B cell (primary cell): ENCODE data around the gene HAND2. TPM values are rescaled to one million over a fixed set of nuclear protein-coding genes. Genes with fewer than 3 reads are reported as not detected.

Source experiments
- ATAC-seq: fragments of 200-7000 bp; cut with Tn5 transposase; one replicate; pipeline ENCODE4 v1.10.0; 2021; ENCODE audit warnings: low read depth, mild to moderate bottlenecking, moderate number of reproducible peaks, moderate library complexity
- CTCF ChIA-PET: fragments of 350-600 bp; sonication (Branson Sonifier 250); formaldehyde crosslinking; loops from one replicate; lab custom pipeline; 2021; ENCODE audit warnings: antibody characterized with exemption, inconsistent platforms; lab: Charles Lee
- POLR2A ChIA-PET: fragments of 350-600 bp; sonication (Branson Sonifier 250); formaldehyde crosslinking; loops from one replicate; lab custom pipeline; 2021; ENCODE audit warnings: antibody characterized with exemption; lab: Charles Lee
- DNase-seq: peaks from one replicate; pipeline ENCODE4 v3.0.0; 2013
- H2AFZ ChIP-seq: 2 replicates; pipeline ENCODE4 v1.6.1; 2012; ENCODE audit warnings: mild to moderate bottlenecking, low read depth, low read length; ENCODE audit not compliant: insufficient read depth, poor library complexity, severe bottlenecking
- H3K27ac ChIP-seq, 2 donors: 1 replicate in 1 of 2; 2 replicates in 1 of 2; pipeline ENCODE4 v1.5.1; 2012 to 2013; ENCODE audit warnings: low read length in 2 of 2, mild to moderate bottlenecking in 2 of 2, moderate library complexity in 1 of 2
- H3K27me3 ChIP-seq, 4 experiments: fragments of 200-600 bp in 1 of 4; sonication (generic) in 1 of 4; replicated peaks in 1 of 4; 1 replicate in 2 of 4; 2 replicates in 2 of 4; pipeline versions ENCODE4 v1.6.1 to v1.7.0; 2013 to 2016; ENCODE audit warnings: low read length in 3 of 4, mild to moderate bottlenecking in 2 of 4, mixed read lengths in 1 of 4, moderate library complexity in 1 of 4; ENCODE audit not compliant: insufficient read depth in 4 of 4, control insufficient read depth in 3 of 4; ENCODE audit errors: control extremely low read depth in 1 of 4
- H3K36me3 ChIP-seq, 2 experiments: replicated peaks in 1 of 2; 1 replicate in 1 of 2; 2 replicates in 1 of 2; pipeline versions ENCODE4 v1.6.1 to v1.7.1; 2013; ENCODE audit warnings: low read length in 1 of 2; ENCODE audit not compliant: insufficient read depth in 2 of 2, control insufficient read depth in 1 of 2; ENCODE audit errors: control extremely low read depth in 1 of 2, extremely low read depth in 1 of 2
- H3K4me1 ChIP-seq, 2 donors: fragments of 200-600 bp in 1 of 2; sonication (generic) in 1 of 2; 1 replicate in 1 of 2; 2 replicates in 1 of 2; pipeline versions ENCODE4 v1.5.1 to v1.6.1; 2013 to 2017; ENCODE audit warnings: low read length in 2 of 2; ENCODE audit not compliant: control insufficient read depth in 2 of 2, insufficient read depth in 2 of 2
- H3K4me2 ChIP-seq: replicated peaks from 2 replicates; pipeline ENCODE3; 2012; ENCODE audit warnings: mild to moderate bottlenecking, low read depth, low read length; ENCODE audit not compliant: poor library complexity, severe bottlenecking
- H3K4me3 ChIP-seq, 5 experiments: fragments of 200-600 bp in 1 of 5; sonication (generic) in 1 of 5; 1 replicate in 3 of 5; 2 replicates in 2 of 5; pipeline versions ENCODE4 v1.5.1 to v1.7.0; 2011 to 2016; ENCODE audit warnings: low read length in 4 of 5, mild to moderate bottlenecking in 4 of 5, low read depth in 2 of 5, control low read depth in 1 of 5, moderate library complexity in 1 of 5; ENCODE audit not compliant: insufficient read depth in 1 of 5; ENCODE audit errors: control extremely low read depth in 1 of 5, extremely low read depth in 1 of 5
- H3K79me2 ChIP-seq: fragments of 200-600 bp; sonication (generic); one replicate; pipeline ENCODE4 v1.6.0; 2016; ENCODE audit warnings: low read length; ENCODE audit not compliant: control insufficient read depth, insufficient read depth
- H3K9ac ChIP-seq: fragments of 200-600 bp; sonication (generic); 2 replicates; pipeline ENCODE4 v1.6.1; 2017; ENCODE audit warnings: mild to moderate bottlenecking, low read length, moderate library complexity
- H3K9me3 ChIP-seq, 3 donors: one replicate each; pipeline versions ENCODE4 v1.6.1 to v1.7.1; 2013; ENCODE audit warnings: low read length in 2 of 3; ENCODE audit not compliant: control insufficient read depth in 2 of 3, insufficient read depth in 1 of 3; ENCODE audit errors: control extremely low read depth in 1 of 3
- H4K20me1 ChIP-seq: 2 replicates; pipeline ENCODE4 v1.6.0; 2012; ENCODE audit warnings: mild to moderate bottlenecking, low read length; ENCODE audit not compliant: insufficient read depth, control insufficient read depth, poor library complexity, severe bottlenecking
- H3K27ac Mint-ChIP-seq: one replicate; pipeline ENCODE4 v1.8.0; 2021; ENCODE audit warnings: mixed read lengths
- H3K27me3 Mint-ChIP-seq: one replicate; pipeline ENCODE4 v1.8.0; 2021; ENCODE audit warnings: mixed read lengths
- H3K4me1 Mint-ChIP-seq: one replicate; pipeline ENCODE4 v1.8.0; 2021; ENCODE audit warnings: mixed read lengths
- H3K4me3 Mint-ChIP-seq: one replicate; pipeline ENCODE4 v1.8.0; 2021; ENCODE audit warnings: mixed read lengths
- H3K9me3 Mint-ChIP-seq: one replicate; pipeline ENCODE4 v1.8.0; 2022; ENCODE audit warnings: mixed read lengths; ENCODE audit not compliant: insufficient read depth
- CTCF ChIP-seq: fragments of 200-600 bp; IDR thresholded peaks from one replicate; pipeline ENCODE4 v1.8.0; 2022; ENCODE audit warnings: antibody characterized with exemption, mild to moderate bottlenecking
- EZH2 ChIP-seq: IDR thresholded peaks from 2 replicates; pipeline ENCODE4 v1.6.1; 2012; ENCODE audit warnings: borderline replicate concordance, low read depth, mild to moderate bottlenecking, moderate library complexity, low read length; ENCODE audit not compliant: insufficient read depth, poor library complexity, severe bottlenecking
- WGBS: methylation state at CpG from one replicate; pipeline ENCODE4 v1.1.5; 2013; ENCODE audit warnings: missing lambda C conversion rate; ENCODE audit not compliant: insufficient coverage; 5-methylcytosine and 5-hydroxymethylcytosine counted together
- intact Hi-C: fragments of 100-400 bp; cut with micrococcal nuclease; formaldehyde crosslinking; loops from one replicate; pipeline ENCODE4 v1.10.0; 2022
- polyA plus RNA-seq: library from polyadenylated mRNA; depleted of rRNA; stranded (reverse); fragments of >200 nt; gene quantifications from 2 replicates; pipeline ENCODE4 v1.2.3, GENCODE V29; 2012
- total RNA-seq, 2 donors: library from RNA; stranded (reverse); fragments of 120-200 nt in 1 of 2; gene quantifications; 1 replicate in 1 of 2; 2 replicates in 1 of 2; pipeline versions ENCODE4 v1.2.3 to v1.2.4, GENCODE V29; 2013 to 2022

HAND2 gene
- total and polyA plus RNA-seq, 2 donors (not counting 1 experiment from before 2014, with no cell fraction given), result not detected

GRCh38 chr4:173560896-173561295 lies 30.9 kb upstream of the HAND2 start:
- Histone ChIP-seq H3K79me2 (no peaks in the 10 kb centered on the region), H4K20me1 (no peaks in the 10 kb centered on the region), H3K9ac (no peak overlapping the region), H3K27me3 (no peaks in the 10 kb centered on the region), H3K27ac (no peak overlapping the region), H3K4me1 (no peaks in the 10 kb centered on the region), H3K36me3 (no peaks in the 10 kb centered on the region), H3K9me3 (peaks cover 0 to 1% (median 0%) of the 10 kb centered on the region in 3 donors), H2AFZ (no peak overlapping the region), H3K4me2 (no peak overlapping the region), H3K4me3 (no peak overlapping the region)
- intact Hi-C loops, result no loop called here
- no CpG with 5 or more reads among the region's 1 CpG for WGBS
- ChIA-PET CTCF (no interaction called here), POLR2A (no interaction called here)
- Mint-ChIP-seq H3K9me3 (no peaks in the 10 kb centered on the region), H3K4me3 (no peak overlapping the region), H3K4me1 (no peaks in the 10 kb centered on the region), H3K27ac (no peak overlapping the region), H3K27me3 (peaks cover 16% of the 10 kb centered on the region)
- no peak for DNase-seq
- no peak for ATAC-seq
- TF ChIP-seq CTCF (no peak), EZH2 (no peak)

- TF ChIP-seq CTCF (no peak), EZH2 (no peak)
- Histone ChIP-seq H4K20me1 (no peaks in the 10 kb centered on the region), H3K4me3 (no peak overlapping the region), H3K36me3 (no peaks in the 10 kb centered on the region), H3K79me2 (no peaks in the 10 kb centered on the region), H3K4me2 (no peak overlapping the region), H3K27me3 (no peaks in the 10 kb centered on the region), H3K9ac (no peak overlapping the region), H3K27ac (no peak overlapping the region), H2AFZ (no peak overlapping the region), H3K9me3 (peaks cover 0 to 1% (median 0%) of the 10 kb centered on the region in 3 donors), H3K4me1 (no peaks in the 10 kb centered on the region)
- Mint-ChIP-seq H3K27me3 (peaks cover 25% of the 10 kb centered on the region), H3K27ac (no peak overlapping the region), H3K4me3 (no peak overlapping the region), H3K4me1 (no peaks in the 10 kb centered on the region), H3K9me3 (no peaks in the 10 kb centered on the region)
- WGBS, result 100% methylated on average over 1 of the region's 2 CpGs
- DNase-seq, result no peak
- CTCF ChIA-PET, result no interaction called here
- no peak for ATAC-seq
- POLR2A ChIA-PET, result no interaction called here
- intact Hi-C loops, result no loop called here
Observed at GRCh38 chr4:173556398-173557131, 26.5 kb upstream of the HAND2 start.
